GM12865 (cell line): ENCODE data around the gene HECTD2.
"Not testable (repeated sequence)": the region's sequence is repeated elsewhere in the genome, so short reads cannot be mapped to it uniquely, and the experiment has no call there.

Experiments
- DNase-seq: peaks from one replicate; pipeline ENCODE4 v3.0.0; 2010; ENCODE audit warnings: low read depth
- H3K4me3 ChIP-seq: 2 replicates; pipeline ENCODE4 v1.5.1; 2011; ENCODE audit warnings: mild to moderate bottlenecking, low read depth, low read length, control low read depth
- TF ChIP-seq, protein P1 (sequence below): IDR thresholded peaks from 2 replicates; pipeline ENCODE4 v1.5.1; 2011; ENCODE audit warnings: low read length, control low read depth, low read depth, inconsistent platforms; ENCODE audit not compliant: insufficient read depth; ENCODE audit errors: missing control alignments

Gene HECTD2

GRCh38 chr10:91557651-91558111, 147.5 kb downstream of the HECTD2 start:
- H3K4me3 ChIP-seq = no peak overlapping the region

GRCh38 chr10:91558473-91558872, 148.3 kb downstream of the HECTD2 start:
- H3K4me3 ChIP-seq = no peak overlapping the region
- no peak for DNase-seq
- TF ChIP-seq, protein P1, sequence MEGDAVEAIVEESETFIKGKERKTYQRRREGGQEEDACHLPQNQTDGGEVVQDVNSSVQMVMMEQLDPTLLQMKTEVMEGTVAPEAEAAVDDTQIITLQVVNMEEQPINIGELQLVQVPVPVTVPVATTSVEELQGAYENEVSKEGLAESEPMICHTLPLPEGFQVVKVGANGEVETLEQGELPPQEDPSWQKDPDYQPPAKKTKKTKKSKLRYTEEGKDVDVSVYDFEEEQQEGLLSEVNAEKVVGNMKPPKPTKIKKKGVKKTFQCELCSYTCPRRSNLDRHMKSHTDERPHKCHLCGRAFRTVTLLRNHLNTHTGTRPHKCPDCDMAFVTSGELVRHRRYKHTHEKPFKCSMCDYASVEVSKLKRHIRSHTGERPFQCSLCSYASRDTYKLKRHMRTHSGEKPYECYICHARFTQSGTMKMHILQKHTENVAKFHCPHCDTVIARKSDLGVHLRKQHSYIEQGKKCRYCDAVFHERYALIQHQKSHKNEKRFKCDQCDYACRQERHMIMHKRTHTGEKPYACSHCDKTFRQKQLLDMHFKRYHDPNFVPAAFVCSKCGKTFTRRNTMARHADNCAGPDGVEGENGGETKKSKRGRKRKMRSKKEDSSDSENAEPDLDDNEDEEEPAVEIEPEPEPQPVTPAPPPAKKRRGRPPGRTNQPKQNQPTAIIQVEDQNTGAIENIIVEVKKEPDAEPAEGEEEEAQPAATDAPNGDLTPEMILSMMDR = no peak

More at GRCh38 chr10:91557651-91558111, 147.5 kb downstream of the HECTD2 start:
- TF ChIP-seq, protein P1 = no peak
- no peak for DNase-seq

DNA sequence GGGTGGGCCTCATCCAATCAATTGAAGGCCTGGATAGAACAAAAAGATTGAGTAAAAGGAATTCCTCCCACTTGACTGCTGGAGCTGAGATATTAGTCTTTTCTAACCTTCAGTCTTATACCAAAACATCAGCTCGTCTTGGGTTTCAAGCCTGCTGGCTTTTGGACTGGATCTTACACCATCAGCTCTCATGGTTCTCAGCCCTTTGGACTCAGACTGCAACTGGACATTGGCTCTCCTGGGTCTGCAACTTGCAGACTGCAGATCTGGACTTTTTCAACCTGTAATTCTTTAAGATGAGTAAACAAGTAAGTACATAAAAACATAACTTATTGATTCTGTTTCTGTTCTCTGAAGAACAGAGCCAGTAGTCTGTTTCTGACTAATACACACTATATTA, 149.0 kb downstream of the HECTD2 start:
- no peak overlapping the region for H3K4me3 ChIP-seq
- TF ChIP-seq, protein P1 = no peak
- no peak for DNase-seq

DNA sequence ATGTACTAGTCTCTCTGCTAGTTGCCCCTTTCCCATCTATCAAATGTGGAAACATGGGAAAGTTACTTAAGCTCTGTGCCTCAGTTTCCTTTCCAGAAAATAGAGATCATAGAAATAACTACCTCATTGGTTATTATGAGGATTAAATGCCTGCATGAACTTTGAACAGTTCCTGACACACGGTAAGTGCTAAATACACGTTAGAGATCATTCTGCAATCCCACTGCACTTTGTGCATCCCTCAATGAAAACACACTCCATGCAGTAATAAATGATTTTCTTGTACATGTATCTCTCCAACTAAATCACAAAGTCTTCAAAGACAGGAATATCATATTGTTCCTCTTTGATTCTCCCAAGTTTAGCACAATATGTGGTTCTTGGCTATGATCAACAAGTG, 149.6 kb downstream of the HECTD2 start:
- DNase-seq = no peak
- TF ChIP-seq, protein P1 = no peak
- no peak overlapping the region for H3K4me3 ChIP-seq

DNA sequence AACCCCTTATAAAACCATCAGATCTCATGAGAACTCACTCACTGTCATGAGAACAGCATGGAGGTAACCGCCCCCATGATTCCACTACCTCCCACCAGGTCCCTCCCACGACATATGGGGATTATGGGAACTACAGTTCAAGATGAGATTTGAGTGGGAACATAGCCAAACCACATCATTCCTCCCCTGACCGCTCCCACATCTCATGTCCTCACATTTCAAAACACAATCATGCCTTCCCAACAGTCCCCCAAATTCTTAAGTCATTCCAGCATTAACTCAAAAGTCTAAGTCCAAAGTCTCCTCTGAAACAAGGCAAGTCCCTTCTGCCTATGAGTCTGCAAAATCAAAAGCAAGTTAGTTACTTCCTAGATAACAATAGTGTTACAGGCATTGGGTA, 150.7 kb downstream of the HECTD2 start:
- not testable (repeated sequence) for DNase-seq, H3K4me3 ChIP-seq

DNA sequence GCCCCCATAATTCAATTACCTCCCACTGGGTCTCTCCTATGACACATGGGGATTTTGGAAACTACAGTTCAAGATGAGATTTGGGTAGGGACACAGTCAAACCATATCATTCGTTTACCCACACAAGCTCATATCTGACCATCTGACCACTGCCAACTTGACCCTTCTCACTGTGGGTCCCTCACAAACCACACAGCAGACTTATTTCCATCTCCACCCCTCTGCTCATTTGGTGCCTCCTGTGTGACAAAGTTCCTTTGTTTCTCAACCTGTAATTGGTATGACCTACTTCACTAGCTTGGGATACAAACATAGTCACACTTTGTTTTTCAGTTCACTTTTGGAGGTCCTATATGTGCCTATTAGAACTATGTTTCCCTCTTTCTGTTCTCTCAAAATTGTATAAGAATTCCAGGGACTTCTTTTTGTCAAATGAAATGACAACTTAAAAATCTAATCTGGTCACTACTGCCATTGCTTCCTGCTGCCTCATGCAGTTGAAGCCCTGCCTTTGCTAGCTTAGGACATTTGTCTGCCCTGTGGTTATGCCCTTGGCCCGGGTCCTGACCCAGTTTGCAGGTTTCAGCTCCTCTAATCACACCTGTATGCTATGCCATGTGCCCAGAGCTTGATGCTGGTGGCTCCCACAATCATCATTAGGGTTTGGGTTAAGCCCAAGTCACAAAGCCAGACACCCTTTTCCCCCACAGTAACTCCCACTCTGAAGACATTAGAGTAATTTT, 152.9 kb downstream of the HECTD2 start:
- no peak overlapping the region for H3K4me3 ChIP-seq
- TF ChIP-seq, protein P1 = no peak
- no peak for DNase-seq

- no peak for DNase-seq
- TF ChIP-seq, protein P1 = no peak
Observed at GRCh38 chr10:91564026-91564425, 153.9 kb downstream of the HECTD2 start.

More at GRCh38 chr10:91564026-91564425, 153.9 kb downstream of the HECTD2 start:
- no peak overlapping the region for H3K4me3 ChIP-seq
